Activated T-cell treated with anti-CD3 and anti-CD28 coated beads for 24 hours (primary cell): ENCODE results near the gene TSPAN9.

ENCODE experiments used
- DNase-seq: peaks from one replicate; pipeline ENCODE4 v3.0.0-alpha.2; 2020; ENCODE audit warnings: low read depth

TSPAN9 gene

DNA sequence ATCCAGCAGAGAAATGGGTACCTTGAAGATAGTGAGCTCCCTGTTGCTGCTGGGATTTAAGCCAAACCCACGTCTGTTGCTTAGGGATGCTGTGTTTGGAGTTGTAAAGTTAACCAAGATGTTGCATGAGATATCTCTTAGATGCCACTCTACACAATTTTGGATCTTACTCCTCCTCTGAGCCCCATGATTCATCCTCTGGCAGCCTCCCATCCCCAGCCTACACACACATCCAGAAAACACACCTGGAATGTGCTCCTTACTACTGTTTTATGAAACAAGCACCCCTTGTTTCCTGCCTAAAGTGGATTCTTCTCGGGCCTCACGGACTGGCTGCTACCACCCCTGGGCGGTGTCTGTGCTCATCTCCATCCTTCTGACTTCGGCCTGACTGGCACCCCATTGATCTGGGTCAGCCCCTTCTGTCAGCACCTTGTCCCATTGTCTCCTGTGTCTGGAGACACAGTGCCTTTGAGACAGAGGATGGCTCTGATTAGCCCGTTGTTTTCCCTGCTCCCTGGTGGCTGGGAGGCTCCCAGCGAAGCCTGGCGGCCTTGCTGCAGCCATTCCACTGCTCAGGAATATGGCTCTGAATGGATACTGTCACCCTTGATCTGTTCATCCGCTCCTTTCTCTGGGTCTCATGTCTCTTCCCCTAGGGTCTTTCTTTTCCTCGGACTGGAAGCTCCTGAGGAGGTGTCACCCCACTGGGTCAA lies 24.3 kb downstream of the TSPAN9 start:
- DNase-seq, result no peak

- DNase-seq, result no peak
Measured at GRCh38 chr12:3102771-3103410, 25.7 kb downstream of the TSPAN9 start.

DNA sequence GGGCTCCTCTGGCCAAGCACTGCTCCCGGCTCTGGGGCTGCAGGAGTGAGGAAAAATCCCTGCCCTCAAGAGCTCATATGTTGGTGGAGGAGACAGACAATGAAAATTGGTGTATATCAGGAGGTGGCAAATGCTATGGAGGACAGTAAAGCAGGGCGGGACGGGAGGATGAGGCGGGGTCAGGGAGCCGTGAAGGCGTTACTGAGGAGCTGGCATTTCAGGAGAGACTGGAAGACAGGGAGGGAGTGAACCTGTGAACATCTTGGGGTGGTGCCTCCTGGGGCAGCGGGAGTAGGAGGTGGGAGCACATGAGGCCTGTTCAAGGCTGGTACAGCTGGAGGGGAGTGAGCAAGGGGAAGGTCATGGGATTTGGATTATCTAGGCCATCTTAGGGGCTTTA lies 26.6 kb downstream of the TSPAN9 start:
- no peak for DNase-seq

GRCh38 chr12:3105690-3106479 lies 28.7 kb downstream of the TSPAN9 start:
- DNase-seq, result no peak

DNA sequence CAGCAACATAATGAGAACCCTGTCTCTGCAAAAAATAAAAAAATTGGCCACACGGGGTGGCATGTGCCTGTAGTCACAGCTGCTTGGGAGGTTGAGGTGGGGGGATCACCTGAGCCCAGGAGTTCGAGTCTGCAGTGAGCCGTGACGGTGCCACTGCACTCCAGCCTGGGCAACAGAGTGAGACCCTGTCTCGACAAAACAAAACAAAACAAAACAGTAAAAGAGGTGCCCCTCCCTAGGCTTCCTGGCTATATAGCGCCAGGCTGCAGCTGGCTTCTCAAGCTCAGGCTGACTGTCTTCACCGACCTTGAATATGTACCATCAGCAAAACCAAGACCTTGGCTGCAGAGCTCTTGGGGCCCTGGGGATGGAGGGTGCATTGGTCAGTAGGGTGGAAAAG lies 29.4 kb downstream of the TSPAN9 start:
- no peak for DNase-seq

DNA sequence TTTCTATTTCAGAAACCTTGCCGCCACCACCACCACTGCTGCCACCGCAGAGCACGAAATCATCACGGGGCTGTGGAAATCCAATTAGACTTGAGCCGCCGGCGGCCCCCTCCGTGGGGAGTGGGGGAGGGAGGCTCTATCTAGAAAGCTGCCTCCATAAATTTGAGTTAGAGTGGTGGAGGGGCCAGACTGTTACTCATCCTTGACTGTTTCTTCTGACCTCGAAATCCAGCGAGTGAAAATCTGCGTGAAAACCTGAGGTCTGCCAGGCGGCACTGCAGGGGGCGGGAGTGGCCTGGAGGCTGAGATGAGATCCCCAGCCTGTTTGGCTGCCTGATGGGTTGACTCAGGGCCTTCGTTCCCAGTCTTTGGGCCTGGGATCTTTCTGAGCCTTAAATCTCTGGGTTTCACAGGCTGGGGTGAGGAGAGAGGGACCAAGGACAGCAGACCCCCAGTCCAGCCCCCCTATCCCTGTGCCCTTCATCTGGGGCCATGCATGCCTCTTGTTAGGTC lies 29.9 kb downstream of the TSPAN9 start:
- no peak for DNase-seq

- DNase-seq, result no peak
Measured at GRCh38 chr12:3107954-3108353, 30.8 kb downstream of the TSPAN9 start.

DNA sequence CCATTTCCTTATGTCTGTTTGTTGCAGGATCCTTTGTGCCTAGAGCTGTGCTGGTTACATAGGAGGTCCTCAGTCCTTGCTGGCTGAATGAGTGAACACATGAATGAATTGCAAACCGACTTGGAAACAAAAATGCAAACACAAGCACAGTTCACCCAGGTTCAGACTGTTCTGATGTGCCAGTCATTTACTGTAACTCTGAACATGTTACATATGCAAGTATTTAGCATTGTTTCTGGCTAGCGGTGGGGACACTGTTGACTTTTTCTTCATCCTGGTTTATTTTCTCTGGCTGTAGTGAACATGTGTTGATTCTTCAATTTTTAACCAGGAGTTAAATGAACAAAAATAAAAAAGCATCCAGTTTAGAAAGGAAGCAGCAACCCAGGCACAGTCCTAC lies 33.4 kb downstream of the TSPAN9 start:
- no peak for DNase-seq

- DNase-seq, result no peak
Measured at GRCh38 chr12:3113671-3114325, 36.6 kb downstream of the TSPAN9 start.

DNA sequence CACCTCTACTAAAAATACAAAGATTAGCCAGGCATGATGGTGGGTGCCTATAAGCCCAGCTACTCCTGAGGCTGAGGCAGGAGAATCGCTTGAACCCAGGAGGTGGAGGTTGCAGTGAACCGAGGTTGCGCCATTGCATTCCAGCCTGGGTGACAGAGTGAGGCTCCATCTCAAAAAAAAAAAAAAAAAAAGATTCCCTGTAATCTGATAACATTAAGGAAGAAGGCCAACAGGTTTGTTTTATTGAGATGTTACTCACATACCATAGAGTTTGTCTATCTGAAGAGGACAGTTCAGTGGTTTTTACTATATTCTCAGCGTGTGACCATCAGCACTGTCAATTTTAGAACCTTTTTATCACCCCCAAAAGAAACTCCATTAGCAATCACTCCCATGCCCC lies 37.5 kb downstream of the TSPAN9 start:
- DNase-seq, result no peak

- no peak for DNase-seq
Measured at GRCh38 chr12:3115078-3115477, 37.9 kb downstream of the TSPAN9 start.

GRCh38 chr12:3116106-3116844 lies 39.1 kb downstream of the TSPAN9 start:
- no peak for DNase-seq

GRCh38 chr12:3117144-3117581 lies 40.0 kb downstream of the TSPAN9 start:
- no peak for DNase-seq

- no peak for DNase-seq
Measured at GRCh38 chr12:3117591-3118015, 40.4 kb downstream of the TSPAN9 start.

DNA sequence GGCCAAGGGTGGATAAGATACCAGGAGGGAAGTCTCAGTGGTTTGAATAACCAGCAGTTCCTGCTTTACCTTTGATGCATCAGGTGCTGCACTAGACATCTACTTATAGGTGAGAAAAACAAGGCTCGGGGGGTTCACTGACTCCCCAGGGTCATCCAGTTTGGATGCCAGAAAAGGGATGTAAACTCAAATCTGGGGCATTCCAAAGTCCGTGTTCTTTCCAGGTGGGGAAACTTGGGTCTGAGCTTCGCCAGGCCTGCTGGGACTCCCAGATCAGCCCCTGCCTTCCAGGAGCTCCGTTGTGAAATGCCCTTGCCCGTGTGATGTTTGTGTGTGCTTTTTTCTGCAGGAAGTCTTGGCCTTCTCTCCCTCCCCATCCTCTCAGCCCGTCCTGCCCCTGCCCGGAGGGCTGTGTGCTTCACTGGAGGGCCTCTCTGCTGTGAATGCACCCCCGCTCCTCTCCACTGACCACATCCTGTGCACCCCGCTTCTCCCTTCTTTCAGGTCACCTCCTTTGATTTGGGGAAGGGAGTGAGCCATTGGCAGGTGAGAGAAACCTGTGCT lies 42.1 kb downstream of the TSPAN9 start:
- no peak for DNase-seq

- no peak for DNase-seq
Measured at GRCh38 chr12:3119756-3120601, 42.8 kb downstream of the TSPAN9 start.

GRCh38 chr12:3120701-3121100 lies 43.5 kb downstream of the TSPAN9 start:
- no peak for DNase-seq

GRCh38 chr12:3122841-3123678 lies 45.9 kb downstream of the TSPAN9 start:
- DNase-seq, result no peak

DNA sequence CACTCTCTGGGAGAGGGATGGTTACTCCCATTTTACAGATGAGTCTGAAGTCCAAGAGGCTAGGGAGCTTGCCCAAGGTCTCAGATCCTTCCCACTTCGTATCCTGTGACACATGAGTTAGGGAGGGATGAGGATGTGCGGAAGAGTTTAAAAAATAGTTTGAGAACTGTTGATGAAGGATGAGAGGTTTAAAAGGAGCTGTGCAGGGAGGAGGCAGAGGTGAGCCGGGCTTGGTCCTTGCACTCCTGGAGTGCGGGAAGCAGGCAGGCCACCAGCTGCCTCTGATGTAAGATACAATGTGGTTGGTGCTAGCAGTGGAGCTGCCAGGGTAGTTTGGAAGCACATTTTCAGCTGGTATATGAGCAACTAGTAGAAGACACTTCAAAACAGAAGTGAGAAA lies 46.5 kb downstream of the TSPAN9 start:
- DNase-seq, result no peak
